GM12878 (cell line): Measurements from ENCODE around the gene CTR9.
A peak's percentile ranks its signal among the peaks of the same experiment; 100 is the strongest.

Source experiments
- BHLHE40 ChIP-seq, 2 experiments: fragments of 450-650 bp in 1 of 2; IDR thresholded peaks; 2 replicates each; pipeline ENCODE4 v1.6.1; 2011 to 2017; ENCODE audit warnings: low read depth in 2 of 2, borderline replicate concordance in 1 of 2, improper control_type of control experiment in 1 of 2, low read length in 1 of 2, mild to moderate bottlenecking in 1 of 2
- KDM1A ChIP-seq: fragments of 200-600 bp; sonication (generic); IDR thresholded peaks from 2 replicates; pipeline ENCODE4 v1.6.1; 2016; ENCODE audit warnings: borderline replicate concordance
- MTA3 ChIP-seq: IDR thresholded peaks from 2 replicates; pipeline ENCODE4 v1.6.1; 2012; ENCODE audit warnings: low read length, inconsistent platforms, borderline replicate concordance
- NBN ChIP-seq: fragments of 450-650 bp; IDR thresholded peaks from 2 replicates; pipeline ENCODE4 v1.6.1; 2016
- POLR2AphosphoS5 ChIP-seq: IDR thresholded peaks from 2 replicates; pipeline ENCODE4 v1.6.1; 2011; ENCODE audit warnings: mild to moderate bottlenecking, low read length, inconsistent platforms
- RCOR1 ChIP-seq: conservative IDR thresholded peaks from 2 replicates; pipeline ENCODE4 v1.6.1; 2012; ENCODE audit warnings: low read depth, low read length, improper control_type of control experiment
- TAF1 ChIP-seq: IDR thresholded peaks from 2 replicates; pipeline ENCODE4 v1.6.1; 2011; ENCODE audit warnings: mild to moderate bottlenecking, low read depth, low read length, borderline replicate concordance
- YY1 ChIP-seq: IDR thresholded peaks from 2 replicates; pipeline ENCODE4 v1.6.1; 2011; ENCODE audit warnings: low read depth, mild to moderate bottlenecking, low read length

GRCh38 chr11:10823152-10823579, 72.1 kb downstream of the CTR9 start:
- no peak for TF ChIP-seq BHLHE40 (IDR thresholded peaks at IDR 0.05; ENCODE audit: borderline replicate concordance in 1 of 2, low read depth in 2 of 2, low read length in 1 of 2)
- no peak for TF ChIP-seq KDM1A
- TF ChIP-seq RCOR1 = no peak
- TF ChIP-seq MTA3 = no peak
- 0 out of 2 replicates have a peak, but pooled peaks have one; percentile 11 for TF ChIP-seq YY1
- TF ChIP-seq NBN = no peak
- no peak for TF ChIP-seq POLR2AphosphoS5
- no peak for TF ChIP-seq TAF1
